ENCODE results near the gene IER5L.

DNA sequence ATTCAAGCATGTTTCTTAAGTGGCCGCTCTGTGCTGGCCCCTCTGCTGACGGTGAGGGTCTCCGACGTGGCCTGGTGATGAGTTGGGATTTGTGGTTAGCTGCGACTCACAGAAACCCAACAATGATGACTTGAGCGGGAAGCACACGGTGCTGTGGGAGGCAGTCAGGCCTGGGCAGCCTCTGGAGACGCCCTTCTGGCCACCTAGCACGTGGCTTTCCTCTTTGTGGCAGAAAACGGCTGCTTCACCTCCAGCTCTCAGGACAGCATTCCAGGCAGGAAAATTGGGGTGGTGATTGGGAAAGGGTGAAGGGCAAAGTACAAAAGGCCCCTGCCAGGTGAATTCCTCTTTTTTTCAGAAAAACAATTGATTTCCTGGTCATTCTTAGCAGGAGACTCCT, 17.5 kb upstream of the IER5L start:
- no peak for TF ChIP-seq CTCF (IDR thresholded peaks at IDR 0.05; ENCODE audit: poor library complexity)
- TF ChIP-seq EZH2 (IDR thresholded peaks at IDR 0.05; ENCODE audit: borderline replicate concordance): no peak
